ENCODE data around the gene SLC45A3. TPM values are rescaled to one million over a fixed set of nuclear protein-coding genes. Genes with fewer than 3 reads are reported as not detected.

SLC45A3 gene
- 2.5 and 2.7 TPM in 2 replicates for total RNA-seq

GRCh38 chr1:205680073-205680851, at the start of gene SLC45A3:
Gene SLC45A3, minus strand, starts transcription at chr1:205680509. Its CDS starts 15,853 bp downstream, at chr1:205664656.

GRCh38 chr1:205631768-205632668, 48.3 kb downstream of the SLC45A3 start, which contains the start of gene ELK4:
Gene ELK4, minus strand, starts transcription at chr1:205632011. Its CDS starts 8,129 bp downstream, at chr1:205623882.

Other genes with a start within 250 kb of the SLC45A3 start
- under 0.01 TPM in 1 of 2 replicates, not detected in the other for gene BLACAT1, start 224.5 kb downstream of the SLC45A3 start, total RNA-seq
- 0.15 and 0.50 TPM in 2 replicates for gene CDK18, start 175.8 kb downstream of the SLC45A3 start, total RNA-seq
- gene ELK4, start 48.5 kb downstream of the SLC45A3 start, total RNA-seq, result 4.5 and 7.1 TPM in 2 replicates
- 65.3 and 89.8 TPM in 2 replicates for gene NUCKS1, start 69.7 kb upstream of the SLC45A3 start, total RNA-seq
- gene RAB29, start 95.0 kb upstream of the SLC45A3 start, total RNA-seq, result 4.3 and 5.5 TPM in 2 replicates
- 10.1 and 13.4 TPM in 2 replicates for gene SLC41A1, start 132.7 kb upstream of the SLC45A3 start, total RNA-seq
- gene PM20D1, start 169.6 kb upstream of the SLC45A3 start, total RNA-seq, result under 0.01 TPM in 1 of 2 replicates, not detected in the other